Uterus (tissue), 4 donors: ENCODE results near the gene MAP3K15. TPM values are rescaled to one million over a fixed set of nuclear protein-coding genes. Genes with fewer than 3 reads are reported as not detected.
A peak's percentile ranks its signal among the peaks of the same experiment; 100 is the strongest.

Experiments
- DNase-seq, 2 donors: peaks; one replicate each; pipeline ENCODE4 v3.0.0-alpha.2; 2019 to 2020
- H3K27ac ChIP-seq, 2 donors: fragments of 200-600 bp; sonication (generic); 1 replicate in 1 of 2; 2 replicates in 1 of 2; pipeline ENCODE4 v1.5.1; 2016 to 2018
- H3K27me3 ChIP-seq, 2 donors: fragments of 200-600 bp; sonication (generic); one replicate each; pipeline ENCODE4 v1.5.1; 2018 to 2019; ENCODE audit warnings: control low read depth in 1 of 2
- H3K36me3 ChIP-seq, 2 donors: fragments of 200-600 bp; sonication (generic); one replicate each; pipeline ENCODE4 v1.5.1; 2019; ENCODE audit warnings: control low read depth in 1 of 2
- H3K4me1 ChIP-seq, 2 donors: fragments of 200-600 bp; sonication (generic); one replicate each; pipeline ENCODE4 v1.5.1; 2018 to 2019; ENCODE audit warnings: control low read depth in 1 of 2
- H3K4me3 ChIP-seq, 2 donors: fragments of 200-600 bp; sonication (generic); 1 replicate in 1 of 2; 2 replicates in 1 of 2; pipeline ENCODE4 v1.5.1; 2018 to 2019; ENCODE audit warnings: mild to moderate bottlenecking in 1 of 2
- H3K9me3 ChIP-seq, 2 donors: fragments of 200-600 bp; sonication (generic); one replicate each; pipeline ENCODE4 v1.5.1; 2019; ENCODE audit warnings: control low read depth in 1 of 2
- CTCF ChIP-seq, 4 experiments: fragments of 200-600 bp in 2 of 4; fragments of 450-650 bp in 2 of 4; sonication (generic) in 2 of 4; IDR thresholded peaks; one replicate each; pipeline ENCODE4 v1.5.1; 2016 to 2019; ENCODE audit warnings: antibody characterized with exemption in 4 of 4, mild to moderate bottlenecking in 2 of 4, moderate library complexity in 1 of 4
- POLR2A ChIP-seq, 2 donors: fragments of 450-650 bp; IDR thresholded peaks; one replicate each; pipeline ENCODE4 v1.6.1; 2016; ENCODE audit warnings: antibody characterized with exemption in 2 of 2, mild to moderate bottlenecking in 1 of 2, moderate library complexity in 1 of 2
- intact Hi-C: fragments of 100-400 bp; cut with DNase I; formaldehyde crosslinking; loops from one replicate; pipeline ENCODE4 v1.15.1; 2023; ENCODE audit warnings: low total_unique reads
- total RNA-seq, 4 donors: library from RNA; depleted of rRNA in 3 of 4; stranded (reverse); fragments of >200 nt in 3 of 4; gene quantifications; one replicate each; pipeline versions ENCODE4 v1.1.0 to v1.2.4, GENCODE V29; 2014 to 2023
- donor health status: DM: yes; HTN: yes; CAD: no.

Gene MAP3K15
- total RNA-seq, 4 donors from 2014 or later: 0.55 to 0.90 TPM; not detected in 2

DNA sequence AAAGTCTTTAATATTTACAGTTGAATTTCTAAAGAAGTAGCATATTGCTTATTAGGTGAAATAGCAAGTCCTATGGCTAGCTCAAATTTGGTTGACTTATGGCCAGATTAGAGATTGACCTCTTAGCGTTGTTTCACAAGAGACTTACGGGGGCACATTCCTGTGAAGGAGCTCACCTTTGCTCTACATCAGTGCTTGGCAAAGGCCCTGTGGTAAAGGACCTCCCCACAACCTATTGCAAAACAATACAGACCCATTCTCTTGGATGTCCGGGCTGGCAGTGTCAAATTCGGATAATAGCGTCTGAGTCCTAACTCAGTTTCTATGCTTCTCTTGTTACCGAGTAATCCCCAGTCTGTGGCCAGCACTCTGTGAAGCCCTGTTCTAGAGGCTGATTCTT lies 160.7 kb downstream of the MAP3K15 start:
- TF ChIP-seq CTCF (IDR thresholded peaks at IDR 0.05): no peak
- no peak for TF ChIP-seq POLR2A (IDR thresholded peaks at IDR 0.05)
- Histone ChIP-seq H3K27me3 (no peaks in the 10 kb centered on the region), H3K4me1 (no peaks in the 10 kb centered on the region), H3K27ac (no peak overlapping the region), H3K36me3 (no peaks in the 10 kb centered on the region), H3K9me3 (no peaks in the 10 kb centered on the region), H3K4me3 (no peak overlapping the region)
- intact Hi-C loops: no loop called here
- DNase-seq: no peak

- intact Hi-C loops: no loop called here
- Histone ChIP-seq H3K4me3 (no peak overlapping the region), H3K4me1 (no peaks in the 10 kb centered on the region), H3K27me3 (no peaks in the 10 kb centered on the region), H3K27ac (no peak overlapping the region), H3K9me3 (no peaks in the 10 kb centered on the region), H3K36me3 (no peaks in the 10 kb centered on the region)
- DNase-seq: no peak
- TF ChIP-seq POLR2A (IDR thresholded peaks at IDR 0.05) (no peak), CTCF (IDR thresholded peaks at IDR 0.05) (no peak)
These were observed 164.3 kb downstream of the MAP3K15 start for GRCh38 chrX:19350941-19351384.

DNA sequence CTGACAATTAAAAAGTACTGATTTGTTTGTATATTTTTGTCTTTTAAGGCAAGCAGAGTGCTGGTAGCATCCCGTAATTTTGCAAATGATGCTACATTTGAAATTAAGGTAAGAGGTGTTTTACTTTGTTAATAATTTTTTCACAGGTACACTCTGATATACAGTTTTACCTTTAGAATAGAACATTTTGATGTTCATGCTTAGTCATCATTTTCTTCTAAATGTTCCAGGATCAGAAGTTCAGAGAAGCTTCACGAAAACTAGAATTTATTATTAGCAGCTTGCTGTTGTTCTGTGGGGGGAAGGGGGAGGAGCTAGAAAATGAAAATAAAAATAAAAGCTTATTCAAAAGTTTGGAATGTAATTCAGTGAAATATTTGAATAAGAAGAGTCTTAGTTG lies 166.0 kb downstream of the MAP3K15 start:
- TF ChIP-seq POLR2A (IDR thresholded peaks at IDR 0.05) (no peak), CTCF (IDR thresholded peaks at IDR 0.05) (no peak)
- intact Hi-C loops: no loop called here
- Histone ChIP-seq H3K4me1 (no peaks in the 10 kb centered on the region), H3K27ac (no peak overlapping the region), H3K36me3 (no peaks in the 10 kb centered on the region), H3K4me3 (no peak overlapping the region), H3K9me3 (no peaks in the 10 kb centered on the region), H3K27me3 (no peaks in the 10 kb centered on the region)
- DNase-seq: no peak

DNA sequence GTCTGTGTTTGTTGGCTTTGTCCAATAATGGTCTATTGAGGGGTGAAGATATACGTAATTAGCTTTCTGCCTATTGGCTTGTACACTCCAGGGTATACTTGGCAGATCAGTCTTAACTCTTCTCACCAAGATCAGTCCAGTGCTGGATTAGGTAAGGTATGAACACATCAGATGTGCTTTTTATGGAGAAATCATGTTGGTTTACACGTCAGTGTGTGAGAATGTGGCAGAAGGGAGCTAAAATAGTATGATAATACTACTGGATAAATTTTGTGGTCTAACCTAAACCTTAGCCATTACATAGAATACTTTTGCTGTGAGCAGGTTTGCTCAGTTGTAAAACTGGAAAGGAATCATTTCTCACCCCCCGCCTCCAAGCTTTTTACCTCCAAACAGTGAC lies 167.4 kb downstream of the MAP3K15 start:
- Histone ChIP-seq H3K27ac (no peak overlapping the region), H3K9me3 (no peaks in the 10 kb centered on the region), H3K36me3 (no peaks in the 10 kb centered on the region), H3K4me1 (peaks cover 0 to 2% of the 10 kb centered on the region in 2 donors), H3K4me3 (no peak overlapping the region), H3K27me3 (no peaks in the 10 kb centered on the region)
- no peak for DNase-seq
- TF ChIP-seq POLR2A (IDR thresholded peaks at IDR 0.05) (no peak), CTCF (IDR thresholded peaks at IDR 0.05) (no peak)
- intact Hi-C loops: no loop called here

- H3K9me3 ChIP-seq: no peaks in the 10 kb centered on the region
- peak overlapping the region in 1 of 2 donors; percentile 96 for H3K27ac ChIP-seq
- no peak for DNase-seq
- no peaks in the 10 kb centered on the region for H3K27me3 ChIP-seq
- TF ChIP-seq CTCF (IDR thresholded peaks at IDR 0.05) (no peak), POLR2A (IDR thresholded peaks at IDR 0.05) (no peak)
- H3K36me3 ChIP-seq: no peaks in the 10 kb centered on the region
- intact Hi-C loops: no loop called here
- peak overlapping the region in 1 of 2 donors; percentile 92 for H3K4me3 ChIP-seq
- peaks cover 0 to 4% of the 10 kb centered on the region in 2 donors for H3K4me1 ChIP-seq
These were observed 170.6 kb downstream of the MAP3K15 start for GRCh38 chrX:19344661-19345060.
